NCI-H2227 treated with DMSO at 0.1 percent for 48 hours (cell line): ENCODE measurements around the gene KIF1B.

Experiments used
- DNase-seq: peaks from one replicate; lab custom pipeline; 2025; lab: John Stamatoyannopoulos, UW

The KIF1B gene, protein sequence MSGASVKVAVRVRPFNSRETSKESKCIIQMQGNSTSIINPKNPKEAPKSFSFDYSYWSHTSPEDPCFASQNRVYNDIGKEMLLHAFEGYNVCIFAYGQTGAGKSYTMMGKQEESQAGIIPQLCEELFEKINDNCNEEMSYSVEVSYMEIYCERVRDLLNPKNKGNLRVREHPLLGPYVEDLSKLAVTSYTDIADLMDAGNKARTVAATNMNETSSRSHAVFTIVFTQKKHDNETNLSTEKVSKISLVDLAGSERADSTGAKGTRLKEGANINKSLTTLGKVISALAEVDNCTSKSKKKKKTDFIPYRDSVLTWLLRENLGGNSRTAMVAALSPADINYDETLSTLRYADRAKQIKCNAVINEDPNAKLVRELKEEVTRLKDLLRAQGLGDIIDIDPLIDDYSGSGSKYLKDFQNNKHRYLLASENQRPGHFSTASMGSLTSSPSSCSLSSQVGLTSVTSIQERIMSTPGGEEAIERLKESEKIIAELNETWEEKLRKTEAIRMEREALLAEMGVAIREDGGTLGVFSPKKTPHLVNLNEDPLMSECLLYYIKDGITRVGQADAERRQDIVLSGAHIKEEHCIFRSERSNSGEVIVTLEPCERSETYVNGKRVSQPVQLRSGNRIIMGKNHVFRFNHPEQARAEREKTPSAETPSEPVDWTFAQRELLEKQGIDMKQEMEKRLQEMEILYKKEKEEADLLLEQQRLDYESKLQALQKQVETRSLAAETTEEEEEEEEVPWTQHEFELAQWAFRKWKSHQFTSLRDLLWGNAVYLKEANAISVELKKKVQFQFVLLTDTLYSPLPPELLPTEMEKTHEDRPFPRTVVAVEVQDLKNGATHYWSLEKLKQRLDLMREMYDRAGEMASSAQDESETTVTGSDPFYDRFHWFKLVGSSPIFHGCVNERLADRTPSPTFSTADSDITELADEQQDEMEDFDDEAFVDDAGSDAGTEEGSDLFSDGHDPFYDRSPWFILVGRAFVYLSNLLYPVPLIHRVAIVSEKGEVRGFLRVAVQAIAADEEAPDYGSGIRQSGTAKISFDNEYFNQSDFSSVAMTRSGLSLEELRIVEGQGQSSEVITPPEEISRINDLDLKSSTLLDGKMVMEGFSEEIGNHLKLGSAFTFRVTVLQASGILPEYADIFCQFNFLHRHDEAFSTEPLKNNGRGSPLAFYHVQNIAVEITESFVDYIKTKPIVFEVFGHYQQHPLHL (N-terminal part only)

DNA sequence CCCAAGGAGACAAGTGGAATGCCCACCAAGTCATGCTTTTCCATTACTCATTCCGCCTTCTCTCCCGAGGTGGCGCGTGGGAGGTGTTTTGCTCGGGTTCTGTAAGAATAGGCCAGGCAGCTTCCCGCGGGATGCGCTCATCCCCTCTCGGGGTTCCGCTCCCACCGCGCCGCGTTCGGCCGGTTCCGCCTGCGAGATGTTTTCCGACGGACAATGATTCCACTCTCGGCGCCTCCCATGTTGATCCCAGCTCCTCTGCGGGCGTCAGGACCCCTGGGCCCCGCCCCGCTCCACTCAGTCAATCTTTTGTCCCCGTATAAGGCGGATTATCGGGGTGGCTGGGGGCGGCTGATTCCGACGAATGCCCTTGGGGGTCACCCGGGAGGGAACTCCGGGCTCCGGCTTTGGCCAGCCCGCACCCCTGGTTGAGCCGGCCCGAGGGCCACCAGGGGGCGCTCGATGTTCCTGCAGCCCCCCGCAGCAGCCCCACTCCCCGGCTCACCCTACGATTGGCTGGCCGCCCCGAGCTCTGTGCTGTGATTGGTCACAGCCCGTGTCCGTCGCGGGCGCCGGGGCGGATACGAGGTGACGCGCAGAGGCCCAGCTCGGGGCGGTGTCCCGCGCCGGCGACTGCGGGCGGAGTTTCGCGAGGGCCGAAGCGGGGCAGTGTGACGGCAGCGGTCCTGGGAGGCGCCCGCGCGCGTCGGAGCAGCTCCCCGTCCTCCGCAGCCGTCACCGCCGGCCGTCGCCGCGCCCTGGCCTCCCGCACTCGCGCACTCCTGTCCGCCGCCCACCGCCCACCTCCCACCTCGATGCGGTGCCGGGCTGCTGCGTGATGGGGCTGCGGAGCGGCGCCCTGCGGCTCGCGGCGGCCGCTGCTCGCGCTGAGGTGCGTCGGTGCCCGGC lies at the start of gene KIF1B:
Gene KIF1B (plus strand): TSS at position 666 of the 906 bp plus-strand sequence. CDS start 21,759 bp downstream, outside the sequence.
- DNase-seq, result peak; percentile 97

DNA sequence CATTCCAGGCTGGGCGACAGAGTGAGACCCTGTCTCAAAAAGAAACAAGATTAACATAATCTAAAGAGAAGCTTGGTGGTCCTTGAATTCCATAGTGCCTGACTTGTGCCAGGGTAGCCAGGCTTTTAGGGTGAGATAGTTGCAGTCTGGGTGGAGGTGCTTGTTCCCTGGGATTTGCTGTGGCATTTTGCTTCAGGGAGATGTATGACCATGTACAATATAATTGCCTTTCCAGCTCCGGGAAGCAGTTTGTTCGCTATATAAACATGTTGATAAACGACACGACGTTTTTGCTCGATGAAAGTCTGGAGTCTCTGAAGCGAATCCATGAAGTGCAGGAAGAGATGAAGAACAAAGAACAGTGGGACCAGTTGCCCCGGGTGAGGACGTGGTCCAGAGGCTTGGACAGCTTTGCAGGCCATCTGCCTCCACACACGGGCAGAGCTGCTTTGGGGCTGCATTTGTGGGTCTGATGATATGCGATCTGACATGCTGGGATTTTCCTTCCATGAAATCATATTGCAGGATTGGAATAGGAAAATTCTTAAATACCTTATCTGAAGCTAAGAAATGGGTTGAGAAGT lies 49.4 kb upstream of the KIF1B start:
- no peak for DNase-seq

GRCh38 chr1:10161541-10162290 lies 48.7 kb upstream of the KIF1B start:
- no peak for DNase-seq

- no peak for DNase-seq
Measured at GRCh38 chr1:10168912-10169514, 41.4 kb upstream of the KIF1B start.

DNA sequence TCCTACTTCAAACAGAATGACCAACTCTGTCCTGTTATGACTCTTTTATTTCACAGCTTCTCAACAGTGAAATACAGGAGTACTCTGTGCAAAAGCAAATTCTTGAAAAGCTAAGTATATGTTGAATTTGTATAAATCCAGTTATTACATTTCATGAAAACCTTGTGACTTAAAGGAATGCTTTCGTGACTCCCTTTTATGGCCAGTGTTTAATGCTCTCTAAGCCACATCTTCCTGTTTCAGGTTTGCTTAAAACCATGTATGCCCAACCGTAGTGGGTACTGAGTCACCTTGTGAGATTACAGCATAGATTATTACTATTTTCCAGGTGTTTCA lies 40.2 kb upstream of the KIF1B start:
- no peak for DNase-seq

DNA sequence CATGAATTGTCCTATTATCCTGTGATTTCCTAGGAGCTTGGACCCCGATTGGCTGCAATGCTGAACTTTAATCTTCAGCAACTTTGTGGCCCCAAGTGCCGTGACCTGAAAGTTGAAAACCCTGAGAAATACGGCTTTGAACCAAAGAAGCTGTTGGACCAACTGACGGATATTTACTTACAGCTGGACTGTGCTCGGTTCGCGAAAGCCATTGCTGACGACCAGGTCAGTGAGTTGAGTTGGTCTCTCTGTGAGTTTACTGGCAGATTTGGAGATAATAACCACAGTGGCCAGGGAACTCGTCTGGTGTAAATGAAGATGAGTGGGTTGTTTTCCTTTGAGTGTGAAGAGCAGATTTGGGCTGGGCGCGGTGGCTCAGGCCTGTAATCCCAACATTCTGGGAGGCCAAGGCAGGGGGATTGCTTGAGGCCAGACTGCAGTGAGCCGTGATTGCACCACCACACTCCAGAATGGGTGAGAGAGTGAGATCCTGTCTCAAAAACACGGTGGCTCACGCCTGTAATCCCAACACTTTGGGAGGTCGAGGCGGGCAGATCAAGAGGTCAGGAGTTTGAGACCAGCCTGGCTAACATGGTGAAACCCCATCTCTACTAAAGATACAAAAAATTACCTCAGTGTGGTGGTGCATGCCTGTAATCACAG lies 39.1 kb upstream of the KIF1B start:
- DNase-seq, result no peak

- DNase-seq, result no peak
Measured at GRCh38 chr1:10171995-10172669, 38.2 kb upstream of the KIF1B start.

- no peak for DNase-seq
Measured at GRCh38 chr1:10173582-10173981, 36.8 kb upstream of the KIF1B start.

- no peak for DNase-seq
Measured at GRCh38 chr1:10177876-10178275, 32.5 kb upstream of the KIF1B start.

DNA sequence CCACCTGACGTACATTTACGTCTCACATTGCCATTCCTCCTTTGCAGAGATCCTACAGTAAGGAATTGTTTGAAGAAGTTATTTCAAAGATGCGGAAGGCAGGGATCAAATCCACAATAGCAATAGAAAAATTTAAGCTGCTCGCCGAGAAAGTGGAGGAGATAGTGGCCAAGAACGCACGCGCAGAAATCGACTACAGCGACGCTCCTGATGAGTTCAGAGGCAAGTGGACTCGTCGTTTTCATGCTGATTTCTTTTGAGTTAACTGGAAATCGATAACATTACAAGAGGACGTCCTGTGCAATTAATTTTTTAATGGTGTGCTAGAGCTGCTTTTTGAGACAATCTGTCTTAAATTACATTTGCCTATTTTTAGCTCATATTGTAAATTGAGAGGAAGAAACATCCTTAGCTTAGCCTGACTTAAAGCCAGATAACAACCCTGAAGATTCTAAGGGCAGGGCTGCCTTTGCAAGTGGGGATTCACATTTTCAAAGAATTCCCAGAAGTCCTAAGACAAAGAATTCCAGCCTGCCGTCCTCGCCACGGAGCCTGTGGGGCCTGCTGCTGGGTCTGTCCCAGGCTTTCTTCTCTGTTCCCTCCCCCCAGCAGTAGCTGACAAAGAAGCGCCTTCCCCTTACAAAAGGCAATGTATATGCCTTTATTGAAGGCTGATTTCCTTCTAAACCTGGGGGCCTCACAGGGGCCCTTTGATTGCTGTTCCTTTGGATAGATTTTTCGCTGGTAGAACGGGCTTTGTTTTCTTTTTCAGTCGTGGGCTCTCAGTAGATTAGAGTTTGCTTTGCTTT lies 31.6 kb upstream of the KIF1B start:
- DNase-seq, result no peak

DNA sequence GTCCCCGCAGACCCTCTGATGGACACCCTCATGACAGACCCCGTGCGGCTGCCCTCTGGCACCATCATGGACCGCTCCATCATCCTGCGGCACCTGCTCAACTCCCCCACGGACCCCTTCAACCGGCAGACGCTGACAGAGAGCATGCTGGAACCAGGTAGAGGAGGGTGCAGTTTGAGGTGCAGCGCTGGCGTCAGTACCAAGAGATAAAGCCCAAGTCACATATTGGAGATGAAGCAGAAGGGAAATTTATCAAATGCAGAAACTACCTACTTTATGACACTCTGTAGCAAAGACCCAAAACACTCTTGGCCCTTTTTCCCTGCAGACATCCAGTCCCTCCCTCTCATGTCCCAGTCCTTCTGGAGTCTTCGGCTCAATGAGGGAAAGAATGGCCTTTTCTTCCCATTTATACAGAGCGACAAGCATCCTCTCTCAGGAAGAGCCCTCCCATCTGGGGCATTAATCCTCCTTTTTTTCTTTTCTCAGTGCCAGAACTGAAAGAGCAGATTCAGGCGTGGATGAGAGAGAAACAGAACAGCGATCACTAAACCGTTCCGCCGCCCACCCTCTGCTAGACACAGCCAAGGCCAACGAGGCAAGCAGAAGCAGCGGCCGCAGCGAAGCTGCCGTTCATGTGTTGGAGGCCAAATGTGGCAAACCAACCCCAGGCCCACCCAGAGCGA lies 30.8 kb upstream of the KIF1B start:
- no peak for DNase-seq

- no peak for DNase-seq
Measured at GRCh38 chr1:10181154-10181553, 29.2 kb upstream of the KIF1B start.

GRCh38 chr1:10185759-10186158 lies 24.6 kb upstream of the KIF1B start:
- no peak for DNase-seq

DNA sequence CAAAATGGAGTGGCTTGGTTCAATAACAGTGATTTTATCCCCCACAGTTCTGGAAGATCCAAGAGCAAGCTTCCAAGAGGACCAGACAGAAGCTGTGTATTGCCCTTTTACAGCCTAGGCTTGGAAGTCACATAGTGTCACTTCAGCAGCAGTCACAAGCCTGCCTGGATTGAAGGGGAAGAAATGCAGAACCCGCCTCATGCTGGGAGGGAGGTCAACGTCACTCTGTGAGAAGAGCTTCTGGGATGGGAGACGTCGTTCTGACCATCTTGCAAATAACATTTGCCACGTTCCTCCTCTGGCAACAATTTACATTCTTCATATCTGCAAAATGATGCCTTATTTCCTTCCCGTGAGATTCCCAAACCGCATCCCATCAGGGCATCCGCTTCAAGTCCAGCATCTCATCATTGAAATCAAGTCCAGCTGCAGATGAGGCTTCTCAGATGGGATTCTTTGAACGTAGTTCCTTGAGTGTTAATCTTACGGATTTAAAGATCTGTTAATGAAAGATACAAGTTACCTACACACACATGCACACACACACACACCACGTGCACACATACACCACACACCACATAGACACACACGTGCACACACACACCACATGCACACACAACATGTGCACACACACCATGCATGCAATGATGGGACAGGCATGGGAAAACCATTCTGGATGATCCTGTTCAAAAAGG lies 23.9 kb upstream of the KIF1B start:
- DNase-seq, result no peak

DNA sequence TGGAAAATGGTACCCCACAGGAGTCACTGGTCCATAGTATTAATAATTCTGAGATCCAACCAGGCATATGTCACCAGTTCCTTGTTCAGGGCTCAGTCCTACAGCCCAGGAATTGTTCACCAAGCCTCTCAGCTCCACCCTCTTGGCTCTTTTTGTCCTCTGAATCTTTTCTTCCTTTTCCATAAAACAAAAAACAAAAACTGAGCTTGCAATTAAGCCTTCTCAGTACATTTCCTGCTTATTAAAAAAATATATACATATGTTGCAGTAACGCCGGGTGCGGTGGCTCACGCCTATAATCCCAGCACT lies 23.4 kb upstream of the KIF1B start:
- DNase-seq, result no peak

DNA sequence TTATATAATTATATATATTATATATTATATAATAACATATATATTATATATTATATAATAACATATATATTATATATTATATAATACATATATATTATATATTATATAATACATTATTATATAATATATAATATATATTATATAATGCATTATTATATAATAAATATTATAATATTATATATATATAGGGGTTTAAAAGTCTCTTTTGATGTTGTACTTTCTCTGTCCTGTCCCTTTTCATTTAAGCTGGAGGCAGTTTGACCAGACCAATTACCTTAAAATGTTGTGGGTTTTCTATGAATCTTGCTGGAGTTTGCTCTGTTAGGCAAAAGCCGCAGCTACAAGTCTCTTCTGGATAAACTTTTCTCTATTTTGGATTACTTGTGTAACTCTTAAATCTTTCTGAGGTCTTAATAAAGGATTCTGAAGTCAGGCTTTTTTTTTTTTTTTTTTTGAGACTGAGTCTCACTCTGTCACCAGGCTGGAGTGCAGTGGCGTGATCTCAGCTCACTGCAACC lies 22.2 kb upstream of the KIF1B start:
- no peak for DNase-seq

DNA sequence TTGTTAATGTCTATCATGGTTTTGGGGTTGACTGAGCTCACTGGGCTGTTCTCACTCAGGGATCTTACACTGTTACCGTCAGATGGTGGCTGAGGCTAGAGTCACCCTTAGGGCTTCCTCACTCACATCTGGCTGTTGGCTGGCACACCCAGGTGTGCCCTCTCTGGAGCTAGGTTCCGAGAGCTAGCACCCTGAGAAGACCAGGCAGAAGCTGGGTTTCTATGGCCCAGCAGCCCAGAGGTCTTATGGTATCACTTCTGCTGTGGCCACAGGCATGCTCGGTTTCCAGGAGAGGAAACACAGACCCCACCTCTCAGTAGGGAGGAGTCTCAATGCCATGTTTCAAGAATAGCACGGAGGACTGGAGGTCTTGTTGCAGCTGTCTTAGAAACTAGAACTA lies 20.7 kb upstream of the KIF1B start:
- no peak for DNase-seq
